ENCODE results near the gene DPM3. TPM values are rescaled to one million over a fixed set of nuclear protein-coding genes. Genes with fewer than 3 reads are reported as not detected.

DPM3 gene
- total and polyA plus RNA-seq, 2 of the 4 experiments (the other 2 are of a cell fraction), result 29.0 to 129 TPM

DNA sequence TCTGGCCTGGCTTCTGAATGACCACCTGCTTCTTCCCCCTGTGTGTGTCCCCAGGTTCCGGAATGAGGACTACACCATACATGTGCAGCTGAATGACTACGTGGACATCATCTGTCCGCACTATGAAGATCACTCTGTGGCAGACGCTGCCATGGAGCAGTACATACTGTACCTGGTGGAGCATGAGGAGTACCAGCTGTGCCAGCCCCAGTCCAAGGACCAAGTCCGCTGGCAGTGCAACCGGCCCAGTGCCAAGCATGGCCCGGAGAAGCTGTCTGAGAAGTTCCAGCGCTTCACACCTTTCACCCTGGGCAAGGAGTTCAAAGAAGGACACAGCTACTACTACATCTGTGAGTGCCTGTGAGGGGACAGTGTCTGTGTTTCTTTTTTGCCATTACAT is 9.0 kb downstream of the DPM3 start:
- Histone ChIP-seq H3K27ac (ENCODE audit: insufficient read depth, low read length) (no peak overlapping the region), H4K5ac (ENCODE audit: low read depth, low read length) (no peak overlapping the region), H3K23ac (ENCODE audit: low read depth, low read length) (no peak overlapping the region), H4K20me1 (ENCODE audit: insufficient read depth, low read length) (peaks cover 2% of the 10 kb centered on the region; the same call in 1 of the 2 replicates), H3K27me3 (ENCODE audit: control insufficient read depth, insufficient read depth, low read length) (peaks cover 26% of the 10 kb centered on the region), H3K9ac (ENCODE audit: low read depth, low read length) (no peak overlapping the region), H2AK9ac (replicated peaks; ENCODE audit: low read depth, low read length, poor library complexity) (no peak overlapping the region), H2BK20ac (ENCODE audit: low read depth, low read length) (no peak overlapping the region), H3K14ac (replicated peaks; ENCODE audit: low read depth, low read length) (no peak overlapping the region), H2BK120ac (ENCODE audit: low read depth, low read length) (no peak overlapping the region), H2BK5ac (ENCODE audit: low read depth, low read length, poor library complexity, severe bottlenecking) (no peak overlapping the region), H4K8ac (ENCODE audit: low read depth in 2 of 2, low read length in 2 of 2) (no peak overlapping the region), H2BK15ac (ENCODE audit: low read depth, low read length) (no peak overlapping the region), H3K9me3 (ENCODE audit: control insufficient read depth, insufficient read depth, low read length) (no peaks in the 10 kb centered on the region), H3K79me1 (ENCODE audit: low read depth in 1 of 2, low read length in 2 of 2) (peaks cover 0 to 10% of the 10 kb centered on the region in 2 experiments; a peak in 2 of 4 replicates), H3K9me1 (ENCODE audit: insufficient read depth, low read length) (peaks cover 16% of the 10 kb centered on the region; the same call in 1 of the 2 replicates), H3K4me1 (ENCODE audit: control insufficient read depth, insufficient read depth, low read length) (peaks cover 23% of the 10 kb centered on the region), H3K18ac (ENCODE audit: low read depth, low read length) (no peak overlapping the region), H3K4ac (ENCODE audit: low read depth, low read length) (no peak overlapping the region), H2AFZ (replicated peaks; ENCODE audit: low read length, poor library complexity) (no peak overlapping the region), H3K56ac (ENCODE audit: extremely low read depth, insufficient read depth, low read length) (no peak overlapping the region), H3K4me3 (ENCODE audit: insufficient read depth, low read depth, low read length) (no peak overlapping the region), H3K4me2 (ENCODE audit: low read depth, low read length) (no peak overlapping the region), H4K91ac (ENCODE audit: insufficient read depth, low read depth, low read length) (no peak overlapping the region), H2AK5ac (ENCODE audit: low read depth, low read length) (no peak overlapping the region), H3K36me3 (ENCODE audit: control insufficient read depth, insufficient read depth, low read length) (peaks cover 6% of the 10 kb centered on the region)
- ChIA-PET POLR2A (ENCODE audit: unreplicated experiment) (no interaction called here), CTCF (no interaction called here)
- no peak for DNase-seq
- intact Hi-C loops (cut with micrococcal nuclease) (no loop called here), in situ Hi-C loops (cut with MboI; ENCODE audit: low sequenced_read_pairs) (no loop called here), dilution Hi-C loops (cut with HindIII; ENCODE audit: low sequenced_read_pairs, unreplicated experiment) (no loop called here)
- TF ChIP-seq, protein P1, sequence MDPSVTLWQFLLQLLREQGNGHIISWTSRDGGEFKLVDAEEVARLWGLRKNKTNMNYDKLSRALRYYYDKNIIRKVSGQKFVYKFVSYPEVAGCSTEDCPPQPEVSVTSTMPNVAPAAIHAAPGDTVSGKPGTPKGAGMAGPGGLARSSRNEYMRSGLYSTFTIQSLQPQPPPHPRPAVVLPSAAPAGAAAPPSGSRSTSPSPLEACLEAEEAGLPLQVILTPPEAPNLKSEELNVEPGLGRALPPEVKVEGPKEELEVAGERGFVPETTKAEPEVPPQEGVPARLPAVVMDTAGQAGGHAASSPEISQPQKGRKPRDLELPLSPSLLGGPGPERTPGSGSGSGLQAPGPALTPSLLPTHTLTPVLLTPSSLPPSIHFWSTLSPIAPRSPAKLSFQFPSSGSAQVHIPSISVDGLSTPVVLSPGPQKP (IDR thresholded peaks at IDR 0.05; ENCODE audit: borderline replicate concordance, low read depth, low read length), result no peak
- TF ChIP-seq RFX5 (IDR thresholded peaks at IDR 0.05; ENCODE audit: low read depth, low read length), result no peak
- TF ChIP-seq RAD21 (IDR thresholded peaks at IDR 0.05; ENCODE audit: low read length), result no peak
- no peak for TF ChIP-seq CHD1 (IDR thresholded peaks at IDR 0.05; ENCODE audit: low read depth, low read length)
- TF ChIP-seq MAZ (IDR thresholded peaks at IDR 0.05; ENCODE audit: borderline replicate concordance, low read depth, low read length), result no peak
- TF ChIP-seq CEBPB (IDR thresholded peaks at IDR 0.05; ENCODE audit: low read depth, low read length), result no peak
- ATAC-seq (ENCODE audit: low read depth), result no peak
- no TSS peak for BruUV-seq (replicated peaks)
- 86% methylated on average over 1 of the region's 8 CpGs; no CpG with 5 or more reads in 1 of the 2 experiments for WGBS, 2 experiments (ENCODE audit: extremely low coverage in 2 of 2, insufficient read length in 1 of 2)
